ENCODE results near the gene CAMKMT. TPM values are rescaled to one million over a fixed set of nuclear protein-coding genes. Genes with fewer than 3 reads are reported as not detected.

CAMKMT gene
- 5.6 TPM for total RNA-seq
- long read RNA-seq, partial matches to known transcripts, result 1 of 5 reads
- long read RNA-seq, other reads (novel, unspliced or antisense), result 4 of 5 reads

DNA sequence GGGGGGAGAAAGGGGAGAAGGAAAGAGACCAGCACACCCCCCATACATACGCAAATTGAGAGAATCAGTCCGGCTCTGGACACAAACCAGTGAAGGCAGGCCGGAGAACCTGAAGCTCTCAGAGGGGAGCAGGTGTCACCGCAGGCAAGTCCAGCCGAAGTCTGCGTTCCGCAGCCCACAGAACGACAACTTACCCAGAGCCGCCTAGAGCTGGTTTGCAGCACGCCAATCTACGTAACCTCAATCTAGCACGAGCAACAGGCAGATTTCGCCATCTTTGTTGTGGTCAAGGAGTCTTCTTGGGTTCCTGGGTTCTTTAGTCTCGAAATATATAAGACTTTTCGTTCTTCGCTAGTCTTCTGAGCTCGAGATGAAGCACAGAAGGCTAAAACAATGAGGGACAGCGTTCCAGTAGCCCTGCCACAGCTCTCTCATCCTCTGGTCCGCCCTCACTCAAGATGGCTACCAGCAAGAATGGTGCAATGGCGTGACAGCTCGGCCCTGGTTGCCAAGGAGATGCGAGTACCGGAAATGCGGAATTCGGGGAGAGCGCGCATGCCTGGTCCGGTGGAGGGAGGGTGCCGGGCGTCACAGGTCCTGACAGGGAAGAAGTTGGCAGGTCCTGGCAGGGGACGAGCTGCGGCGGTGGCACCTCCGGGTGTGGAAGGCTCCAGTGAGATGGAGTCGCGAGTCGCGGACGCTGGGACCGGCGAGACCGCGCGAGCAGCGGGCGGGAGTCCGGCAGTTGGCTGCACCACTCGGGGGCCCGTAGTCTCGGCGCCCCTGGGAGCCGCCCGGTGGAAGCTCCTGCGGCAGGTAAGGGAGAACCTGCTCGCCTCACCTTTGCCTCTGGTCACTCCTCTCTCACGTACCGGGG is at the start of gene CAMKMT, which contains the start of gene PREPL:
CAMKMT (plus strand) TSS at position 618 of the 877 bp plus-strand sequence.
PREPL (minus strand) TSS at position 165 of the 877 bp plus-strand sequence. CDS start 15,152 bp downstream, outside the sequence.
- peak; percentile 100 for DNase-seq (ENCODE audit: low spot score)
- intact Hi-C loops (cut with DNase I), result loop anchor here (2.0 to 5.0 kb wide), 2 partner anchors 37 to 194 kb away; partner anchors contain the start of gene PPM1B

DNA sequence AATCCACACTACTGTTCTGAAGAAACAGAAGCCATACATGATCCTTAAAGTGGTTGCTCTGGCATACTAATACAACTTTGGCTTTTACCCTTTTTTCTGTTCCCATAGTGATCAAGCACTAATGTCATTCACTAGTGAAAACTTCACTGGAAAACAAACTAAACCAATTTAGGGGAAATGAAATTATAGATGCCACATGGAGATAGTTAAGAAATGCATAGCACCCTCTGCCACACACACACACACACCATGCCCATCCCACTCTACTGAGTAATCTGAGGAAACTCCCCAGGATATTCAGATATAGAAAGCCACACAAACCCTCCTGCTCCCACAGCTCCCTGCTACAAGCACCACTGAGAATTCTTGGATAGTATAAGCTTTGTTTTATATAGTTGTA is 47.4 kb upstream of the CAMKMT start:
- DNase-seq (ENCODE audit: low spot score), result no peak
- intact Hi-C loops (cut with DNase I), result no loop called here

DNA sequence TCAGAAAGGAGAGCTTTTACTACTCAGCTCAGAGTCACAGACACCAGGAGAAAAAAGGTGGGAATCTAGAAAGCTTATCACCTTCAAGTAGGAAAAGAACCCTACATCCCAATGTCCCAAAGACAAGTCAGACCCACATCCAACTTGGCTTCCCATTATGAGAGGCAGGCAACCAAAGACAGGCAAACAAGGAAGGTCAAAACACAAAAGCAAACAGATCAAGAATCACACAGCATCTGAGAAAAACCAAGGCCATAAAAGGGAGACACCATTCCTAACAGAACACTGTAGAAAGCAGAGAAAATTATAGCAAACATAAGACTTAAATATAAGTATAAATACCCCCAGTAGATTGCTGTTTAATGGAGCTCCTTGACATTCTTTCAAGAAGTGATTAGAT is 45.8 kb upstream of the CAMKMT start:
- intact Hi-C loops (cut with DNase I), result no loop called here
- no peak for DNase-seq (ENCODE audit: low spot score)

DNA sequence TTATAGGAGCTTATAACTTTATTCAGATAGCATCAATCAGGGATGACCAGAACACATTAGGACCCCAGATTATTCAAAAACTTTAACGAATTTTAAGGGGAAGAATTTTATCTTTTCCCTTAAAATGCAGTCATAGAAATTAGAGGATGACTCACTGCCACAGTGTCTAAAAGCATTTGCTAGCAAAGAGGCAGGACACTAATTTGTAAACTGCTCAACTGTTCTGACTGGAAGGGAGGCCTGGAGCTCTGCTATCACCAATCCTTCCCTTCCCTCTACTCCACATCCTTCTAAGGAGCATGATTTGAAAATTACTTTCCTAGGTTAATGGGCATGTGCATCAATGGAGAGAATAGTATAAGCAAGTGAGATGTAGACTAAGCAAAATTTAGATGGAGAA is 40.9 kb upstream of the CAMKMT start:
- intact Hi-C loops (cut with DNase I), result no loop called here
- DNase-seq (ENCODE audit: low spot score), result no peak

DNA sequence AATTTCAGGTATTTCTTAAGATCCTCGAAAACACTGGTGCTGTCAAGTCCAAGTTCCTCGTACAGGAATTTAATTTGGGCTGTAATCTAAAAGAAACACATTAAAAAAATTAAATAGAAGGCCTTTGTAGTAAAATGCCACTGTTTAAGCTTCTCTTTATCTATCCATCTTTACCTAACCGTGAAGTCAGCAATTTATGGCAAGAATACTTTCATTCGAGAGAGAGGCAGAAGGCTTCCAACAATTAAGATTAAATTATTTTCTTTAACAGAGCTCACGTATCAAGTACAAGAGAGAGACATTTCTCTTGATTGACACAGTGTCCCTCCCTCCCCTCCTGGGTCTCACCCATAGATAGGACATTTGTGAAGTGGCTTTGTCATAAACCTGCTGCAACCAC is 40.4 kb upstream of the CAMKMT start:
- no peak for DNase-seq (ENCODE audit: low spot score)
- intact Hi-C loops (cut with DNase I), result no loop called here

DNA sequence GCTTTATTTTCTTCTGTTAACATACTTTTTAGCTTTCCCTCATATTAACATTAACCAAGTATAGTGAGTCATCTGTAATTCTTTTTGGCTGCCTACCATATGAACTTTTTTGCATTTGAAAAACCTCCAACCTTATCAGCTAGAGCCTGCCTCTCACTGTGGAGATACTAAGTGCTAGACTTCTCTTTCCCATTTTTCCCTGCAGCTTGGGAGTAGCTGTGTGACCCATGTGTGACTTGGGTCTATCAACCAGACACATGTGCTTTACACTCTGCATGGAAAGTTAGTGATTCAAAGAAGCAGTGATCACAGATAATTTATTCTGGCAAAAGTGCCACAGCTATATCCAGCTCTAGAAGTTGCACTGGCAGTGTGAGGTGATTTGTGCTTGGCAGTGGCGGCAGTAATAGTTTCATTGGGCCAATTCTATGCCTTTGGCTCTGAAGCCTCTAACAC is 36.7 kb upstream of the CAMKMT start:
- DNase-seq (ENCODE audit: low spot score), result no peak
- intact Hi-C loops (cut with DNase I), result loop anchor here (2.0 kb wide), 1 partner anchor 36 kb away; the partner anchor contains the start of genes CAMKMT and PREPL

DNA sequence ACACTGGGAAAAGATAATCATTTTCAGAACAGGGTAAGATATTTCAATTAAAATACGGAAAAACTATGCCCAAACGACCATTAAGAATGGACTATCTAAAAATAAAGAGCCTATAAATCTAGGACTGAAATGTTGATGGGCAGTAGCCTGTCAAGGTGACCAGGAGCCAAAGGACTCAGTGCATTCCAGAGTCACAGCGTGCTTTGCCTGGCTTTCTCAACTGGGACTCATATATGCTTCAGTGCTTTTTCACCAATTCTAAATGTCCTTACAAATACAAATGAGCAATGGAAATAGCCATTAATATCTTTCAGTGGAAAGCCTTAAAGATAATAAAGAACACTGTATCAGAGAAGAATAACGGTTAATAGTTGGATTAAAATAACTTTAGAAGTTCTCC is 35.9 kb upstream of the CAMKMT start:
- no peak for DNase-seq (ENCODE audit: low spot score)
- intact Hi-C loops (cut with DNase I), result loop anchor here (2.0 kb wide), 1 partner anchor 35 kb away; the partner anchor contains the start of genes CAMKMT and PREPL

DNA sequence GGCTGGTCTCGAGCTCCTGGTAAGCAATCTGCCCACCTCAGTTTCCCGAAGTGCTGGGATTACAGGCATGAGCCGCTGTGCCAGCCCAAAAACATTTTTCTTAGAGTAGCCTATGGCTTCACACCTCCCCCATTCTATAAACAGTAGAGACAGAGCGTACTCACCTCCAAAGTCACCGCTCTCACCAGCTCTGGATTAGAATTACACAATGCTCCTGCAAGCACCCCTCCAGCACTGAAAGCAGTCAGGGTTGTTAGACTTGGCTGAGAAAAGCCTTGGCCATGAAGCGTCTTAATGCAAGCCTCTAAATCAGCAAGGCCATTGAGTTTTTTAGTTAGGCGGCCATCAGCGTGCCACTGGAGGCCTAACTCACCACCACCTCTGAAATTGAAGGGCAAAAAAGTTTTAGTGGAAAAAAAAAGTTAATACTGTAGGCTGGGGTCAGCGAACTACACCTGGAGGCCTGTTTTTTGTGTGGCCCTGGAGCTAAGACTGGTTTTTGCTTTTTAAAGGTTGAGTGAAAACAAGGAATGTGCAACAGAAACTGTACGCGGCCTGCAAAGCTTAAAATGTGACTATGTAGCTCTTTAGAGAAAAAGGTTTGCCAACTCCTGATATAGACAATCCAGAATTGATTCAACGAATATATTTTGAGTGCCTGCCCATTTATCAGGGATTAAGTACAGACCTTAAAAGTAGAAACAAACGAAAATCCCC is 35.0 kb upstream of the CAMKMT start:
- DNase-seq (ENCODE audit: low spot score), result no peak
- intact Hi-C loops (cut with DNase I), result no loop called here

DNA sequence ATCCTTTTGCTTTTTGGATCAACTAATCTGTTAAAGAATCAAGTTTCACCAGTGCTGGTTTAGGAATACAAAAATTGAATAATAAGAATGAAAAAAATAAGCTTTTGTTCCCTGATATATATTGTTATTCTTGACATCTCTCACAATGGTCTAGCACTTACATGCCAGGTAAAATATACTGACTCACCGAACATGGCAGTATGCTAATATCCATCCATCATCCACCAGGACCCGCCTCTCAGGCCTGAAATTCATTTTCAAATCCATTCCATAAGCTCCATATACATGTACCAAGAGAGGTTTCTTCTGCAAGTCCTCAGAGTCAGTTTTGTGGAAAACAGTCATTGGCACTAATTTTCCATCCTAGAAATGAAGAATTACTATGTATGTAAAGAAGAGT is 33.0 kb upstream of the CAMKMT start:
- intact Hi-C loops (cut with DNase I), result no loop called here

DNA sequence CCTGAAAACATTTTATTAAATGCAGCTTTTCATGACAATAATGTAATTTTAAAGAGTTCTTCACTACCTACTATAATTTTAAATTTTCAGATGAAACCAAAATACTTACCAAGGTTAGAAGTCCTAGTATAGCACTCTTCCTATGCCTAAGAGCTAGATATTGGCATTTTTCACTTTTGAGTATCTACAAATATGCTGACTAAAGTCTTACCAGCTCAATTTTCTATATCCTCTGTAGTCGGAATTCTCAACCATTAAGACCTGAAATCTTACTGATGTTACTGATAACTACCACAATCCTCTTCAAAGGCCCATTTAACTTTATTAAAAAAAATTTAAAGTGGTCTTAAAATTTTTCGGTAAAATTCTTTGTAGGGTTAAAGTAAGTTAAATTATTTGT is 32.4 kb upstream of the CAMKMT start:
- intact Hi-C loops (cut with DNase I), result no loop called here
- no peak for DNase-seq (ENCODE audit: low spot score)

More for the DNA sequence above, 33.0 kb upstream of the CAMKMT start:
- DNase-seq (ENCODE audit: low spot score), result no peak

DNA sequence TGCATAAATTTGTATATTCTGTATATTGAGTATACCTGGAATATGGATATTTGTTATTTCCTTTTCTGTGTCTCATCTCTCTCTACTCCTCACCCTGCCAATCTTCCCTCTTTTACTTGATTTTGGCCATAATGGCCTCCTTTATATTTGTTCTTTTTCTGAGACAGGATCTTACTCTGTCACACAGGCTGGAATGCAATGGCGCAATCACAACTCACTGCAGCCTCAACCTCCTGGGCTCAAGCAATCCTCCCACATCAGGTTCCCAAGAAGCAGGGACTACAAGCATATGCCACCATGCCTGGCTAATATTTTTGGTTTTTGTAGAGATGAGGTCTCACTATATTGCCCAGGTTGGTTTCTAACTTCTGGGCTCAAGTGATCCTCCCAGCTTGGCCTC is 30.9 kb upstream of the CAMKMT start:
- intact Hi-C loops (cut with DNase I), result no loop called here
- no peak for DNase-seq (ENCODE audit: low spot score)

DNA sequence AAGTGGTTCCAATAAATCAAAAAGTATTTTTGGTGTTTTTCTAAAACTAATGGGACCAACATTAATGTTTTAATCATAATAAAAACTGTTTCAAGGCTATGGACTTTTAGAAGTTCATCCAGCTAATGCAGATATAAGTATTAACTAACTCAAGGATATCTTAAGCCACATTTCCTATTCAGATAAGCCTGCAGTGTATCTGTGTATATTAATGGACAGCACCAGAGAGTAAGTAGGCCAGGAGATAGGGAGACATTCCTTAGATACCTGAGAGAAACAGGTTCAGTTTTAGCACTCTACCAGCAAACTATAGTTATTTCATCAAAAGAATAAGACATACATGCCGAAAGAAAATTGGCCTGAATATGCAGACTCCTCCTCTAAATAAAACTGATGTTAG is 27.8 kb upstream of the CAMKMT start:
- intact Hi-C loops (cut with DNase I), result no loop called here
- DNase-seq (ENCODE audit: low spot score), result no peak

DNA sequence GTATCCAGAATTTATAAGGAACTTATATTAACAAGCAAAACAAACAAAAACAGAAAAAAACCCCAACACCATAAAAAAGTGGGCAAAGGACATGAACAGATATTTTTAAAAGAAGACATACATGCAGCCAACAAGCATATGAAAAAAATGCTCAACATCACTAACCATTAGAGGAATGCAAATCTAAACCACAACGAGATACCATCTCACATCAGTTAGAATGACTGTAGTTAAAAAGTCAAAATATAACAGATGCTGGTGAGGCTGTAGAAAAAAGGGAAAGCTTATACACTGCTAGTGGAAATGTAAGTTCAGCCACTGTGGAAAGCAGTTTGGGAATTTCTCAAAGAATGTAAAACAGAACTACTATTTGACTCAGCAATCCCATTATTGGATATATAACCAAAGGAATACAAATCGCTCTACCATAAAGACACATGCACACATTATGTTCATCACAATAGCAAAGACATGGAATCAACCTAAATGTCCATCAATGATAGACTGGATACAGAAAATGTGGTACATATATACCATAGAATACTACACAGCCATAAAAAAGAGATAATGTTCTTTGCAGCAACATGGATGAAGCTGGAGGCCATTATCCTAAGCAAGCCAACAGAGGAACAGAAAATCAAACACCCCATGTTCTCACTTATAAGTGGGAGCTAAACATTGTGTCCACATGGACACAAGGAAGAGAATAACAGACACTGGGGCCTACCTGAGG is 25.8 kb upstream of the CAMKMT start:
- intact Hi-C loops (cut with DNase I), result no loop called here
- DNase-seq (ENCODE audit: low spot score), result no peak

DNA sequence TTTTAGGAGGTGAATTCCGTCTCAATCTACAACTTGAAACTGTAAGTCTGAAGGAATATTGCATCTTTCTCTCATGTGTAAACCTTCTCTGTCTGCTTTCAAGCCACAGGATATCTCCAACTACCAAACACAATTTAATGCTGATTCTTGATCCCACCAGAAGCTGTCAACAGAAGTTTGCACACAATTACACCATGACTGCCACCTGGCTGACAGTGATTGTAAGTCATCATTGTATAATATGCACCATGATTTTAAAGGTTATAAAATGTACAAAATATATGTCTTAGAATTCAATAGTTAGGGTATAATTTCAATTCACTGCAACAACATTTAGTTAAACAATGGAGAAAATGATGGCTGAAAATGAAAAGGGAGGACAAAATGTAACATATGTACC is 18.9 kb upstream of the CAMKMT start:
- intact Hi-C loops (cut with DNase I), result no loop called here
- DNase-seq (ENCODE audit: low spot score), result no peak

DNA sequence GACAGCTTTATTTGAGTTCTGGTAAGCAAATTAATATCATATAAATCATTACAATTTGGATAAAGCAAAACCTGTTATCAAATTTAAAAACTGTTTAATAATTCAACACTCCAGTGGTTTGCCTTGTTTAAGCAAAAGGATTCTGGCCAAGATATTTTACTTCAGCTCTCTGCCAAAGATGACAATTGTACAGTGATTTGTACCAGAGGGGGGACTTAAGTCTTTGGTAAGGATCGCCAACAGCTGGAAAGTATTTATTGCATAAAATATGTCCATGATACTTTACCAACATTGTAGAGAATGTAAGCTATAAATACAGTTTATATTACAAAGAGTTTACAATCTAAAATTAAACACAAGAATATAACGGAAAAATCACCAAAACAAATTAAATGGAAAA is 14.2 kb upstream of the CAMKMT start:
- intact Hi-C loops (cut with DNase I), result no loop called here
- DNase-seq (ENCODE audit: low spot score), result no peak

DNA sequence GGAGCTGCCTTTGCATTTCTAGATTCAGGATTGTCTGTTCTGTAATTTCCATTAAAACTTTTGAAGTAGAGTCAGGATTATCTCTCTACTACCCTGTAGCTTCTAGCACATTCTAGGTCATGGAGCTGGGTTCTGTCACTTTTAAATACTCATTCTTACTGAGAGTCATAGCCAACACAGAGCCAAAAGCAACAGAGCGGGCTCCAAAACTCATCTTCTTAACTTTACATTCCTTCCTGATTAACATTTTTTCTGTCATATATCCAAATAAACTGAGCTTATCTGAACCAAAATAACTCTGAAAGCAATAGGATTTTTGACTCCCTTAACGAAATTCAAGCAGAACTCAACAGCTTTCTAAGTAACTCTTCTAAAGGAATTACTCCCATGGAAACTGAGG is 13.3 kb upstream of the CAMKMT start:
- no peak for DNase-seq (ENCODE audit: low spot score)
- intact Hi-C loops (cut with DNase I), result no loop called here

DNA sequence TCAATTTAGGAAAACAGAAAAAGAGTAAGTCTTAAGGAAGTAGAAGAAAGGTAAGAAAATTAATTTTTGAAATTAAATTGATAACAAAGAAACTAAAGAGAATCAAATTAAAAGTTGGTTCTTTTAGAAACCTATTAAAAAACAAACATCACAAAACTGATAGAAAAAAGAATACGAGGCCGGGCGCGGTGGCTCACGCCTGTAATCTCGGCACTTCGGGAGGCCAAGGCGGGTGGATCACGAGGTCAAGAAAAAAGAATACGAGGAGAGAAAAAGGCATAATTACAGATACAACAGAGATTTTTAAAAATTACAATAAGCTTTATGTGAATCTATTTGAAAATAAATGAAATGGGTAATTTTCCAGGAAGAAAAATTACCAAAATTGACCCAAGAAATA is 12.2 kb upstream of the CAMKMT start:
- DNase-seq (ENCODE audit: low spot score), result no peak
- intact Hi-C loops (cut with DNase I), result no loop called here

DNA sequence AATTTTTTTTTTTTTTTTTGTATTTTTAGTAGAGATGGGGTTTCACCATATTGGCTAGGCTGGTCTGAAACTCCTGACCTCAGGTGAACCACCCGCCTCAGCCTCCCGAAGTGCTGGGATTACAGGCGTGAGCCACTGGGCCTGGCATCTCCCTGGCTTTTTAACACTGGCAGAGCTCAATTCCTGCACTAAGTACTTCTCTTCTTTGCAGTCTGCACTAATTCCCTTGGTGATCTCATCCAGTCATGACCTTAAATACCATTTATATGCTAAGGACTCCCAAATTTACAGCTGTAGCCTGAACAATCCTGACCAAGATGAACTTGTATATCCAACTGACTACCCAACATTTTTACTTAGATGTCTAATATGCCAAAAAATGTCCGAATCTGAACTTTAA is 10.7 kb upstream of the CAMKMT start:
- DNase-seq (ENCODE audit: low spot score), result no peak
- intact Hi-C loops (cut with DNase I), result no loop called here

DNA sequence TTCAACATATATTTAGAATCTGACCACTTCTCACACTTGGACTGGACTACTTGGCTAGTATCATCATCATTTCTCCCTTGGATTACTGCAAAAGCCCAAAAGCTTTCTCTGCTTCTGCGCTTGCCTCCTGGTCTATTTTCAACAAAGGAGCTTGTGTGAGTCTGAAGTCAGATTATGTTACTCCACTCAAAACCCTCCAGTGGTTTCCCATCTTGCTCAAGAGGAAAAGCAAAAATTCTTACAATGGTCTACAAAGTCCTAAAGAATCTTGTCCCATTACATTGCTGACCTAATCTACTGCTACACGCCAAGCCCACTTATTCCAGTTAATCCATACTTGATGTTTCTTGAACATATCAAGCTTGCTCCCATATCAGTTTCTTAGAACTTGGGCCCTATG is 10.1 kb upstream of the CAMKMT start:
- DNase-seq (ENCODE audit: low spot score), result no peak
- intact Hi-C loops (cut with DNase I), result no loop called here

DNA sequence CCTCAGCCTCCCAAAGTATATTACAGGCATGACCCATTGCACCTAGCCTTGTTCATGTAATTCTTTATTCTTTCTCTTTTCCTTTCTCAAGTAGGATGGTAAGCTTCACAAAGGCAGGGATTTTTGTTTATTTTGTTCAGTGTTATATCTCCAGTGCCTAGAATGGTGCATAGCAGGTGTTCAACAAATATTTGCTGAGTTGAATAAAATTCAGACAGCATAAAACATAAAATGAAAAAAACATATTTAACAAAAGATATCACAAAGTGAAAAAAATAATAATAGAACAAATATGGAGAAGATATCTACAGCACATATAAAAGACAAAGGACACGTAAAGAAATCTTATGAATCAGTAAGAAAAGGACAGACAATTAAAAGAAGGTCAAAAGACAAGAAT is 9.2 kb upstream of the CAMKMT start:
- DNase-seq (ENCODE audit: low spot score), result no peak
- intact Hi-C loops (cut with DNase I), result no loop called here

Data from cardiac septum (tissue), 1 donor.